H1 (cell line): Measurements from ENCODE around the gene GPBP1. TPM values are rescaled to one million over a fixed set of nuclear protein-coding genes. Genes with fewer than 3 reads are reported as not detected.

Source experiments
- CTCF ChIA-PET: fragments of 300-600 bp; sonication (Branson Sonifier 250); formaldehyde crosslinking; loops from one replicate; lab custom pipeline; 2021; ENCODE audit not compliant: partially characterized antibody; lab: Charles Lee
- POLR2A ChIA-PET: fragments of 300-600 bp; sonication (Branson Sonifier 250); formaldehyde crosslinking; loops from one replicate; lab custom pipeline; 2021; ENCODE audit warnings: inconsistent platforms; ENCODE audit not compliant: partially characterized antibody; lab: Charles Lee
- DNase-seq, 2 experiments: peaks; one replicate each; pipeline versions ENCODE4 v3.0.0 to v3.0.0-alpha.2; 2010 to 2022; ENCODE audit warnings: low spot score in 2 of 2, low read depth in 1 of 2, mixed read lengths in 1 of 2
- FAIRE-seq: peaks from 2 replicates; lab custom pipeline; 2011; peaks lifted over from hg19 to GRCh38; lab: Jason Lieb, UNC
- H2AFZ ChIP-seq: 2 replicates; pipeline ENCODE4 v1.8.1; 2012; ENCODE audit warnings: low read length, inconsistent platforms
- H2AK5ac ChIP-seq: 2 replicates; pipeline ENCODE4 v1.6.1; 2013; ENCODE audit warnings: low read depth, low read length
- H2BK120ac ChIP-seq: replicated peaks from 2 replicates; pipeline ENCODE3; 2013; ENCODE audit warnings: low read depth, low read length, inconsistent platforms
- H2BK12ac ChIP-seq: 2 replicates; pipeline ENCODE4 v1.6.1; 2013; ENCODE audit warnings: low read depth, low read length
- H2BK15ac ChIP-seq: 2 replicates; pipeline ENCODE4 v1.6.1; 2013; ENCODE audit warnings: low read length
- H2BK20ac ChIP-seq: 2 replicates; pipeline ENCODE4 v1.6.1; 2013; ENCODE audit warnings: low read length
- H2BK5ac ChIP-seq: 2 replicates; pipeline ENCODE4 v1.6.1; 2013; ENCODE audit warnings: low read depth, low read length
- H3K14ac ChIP-seq: 2 replicates; pipeline ENCODE4 v1.6.1; 2013; ENCODE audit warnings: inconsistent platforms; ENCODE audit not compliant: insufficient read length
- H3K18ac ChIP-seq: 2 replicates; pipeline ENCODE4 v1.6.1; 2013; ENCODE audit warnings: low read length; ENCODE audit errors: extremely low read depth
- H3K23ac ChIP-seq: 2 replicates; pipeline ENCODE4 v1.6.1; 2013; ENCODE audit warnings: inconsistent platforms; ENCODE audit not compliant: insufficient read length
- H3K23me2 ChIP-seq: 2 replicates; pipeline ENCODE4 v1.6.1; 2013; ENCODE audit warnings: low read depth, low read length
- H3K27ac ChIP-seq: 2 replicates; pipeline ENCODE4 v1.6.1; 2011; ENCODE audit warnings: low read depth, low read length, inconsistent platforms
- H3K27me3 ChIP-seq, 4 experiments: replicated peaks in 1 of 4; 1 replicate in 1 of 4; 2 replicates in 3 of 4; pipeline versions ENCODE4 v1.6.1 to v1.8.1; 2011 to 2013; ENCODE audit warnings: low read length in 3 of 4, mild to moderate bottlenecking in 3 of 4, inconsistent platforms in 2 of 4, mixed read lengths in 2 of 4, moderate library complexity in 1 of 4; ENCODE audit not compliant: control insufficient read depth in 3 of 4, insufficient read depth in 3 of 4; ENCODE audit errors: extremely low read depth in 1 of 4
- H3K36me3 ChIP-seq, 4 experiments: 2 replicates each; pipeline versions ENCODE4 v1.6.1 to v1.8.1; 2011 to 2013; ENCODE audit warnings: mild to moderate bottlenecking in 4 of 4, low read length in 3 of 4, moderate library complexity in 2 of 4, control low read depth in 1 of 4, inconsistent platforms in 1 of 4; ENCODE audit not compliant: insufficient read depth in 4 of 4, control insufficient read depth in 2 of 4
- H3K4ac ChIP-seq: replicated peaks from 2 replicates; pipeline ENCODE3; 2013; ENCODE audit warnings: low read length, low read depth, mixed read lengths, inconsistent platforms; ENCODE audit not compliant: insufficient read length
- H3K4me1 ChIP-seq, 4 experiments: replicated peaks in 1 of 4; 1 replicate in 1 of 4; 2 replicates in 3 of 4; pipeline versions ENCODE4 v1.6.1 to v1.8.1; 2011 to 2013; ENCODE audit warnings: low read length in 3 of 4, inconsistent platforms in 2 of 4, mixed read lengths in 1 of 4; ENCODE audit not compliant: insufficient read depth in 4 of 4, control insufficient read depth in 3 of 4
- H3K4me2 ChIP-seq, 2 experiments: 2 replicates each; pipeline versions ENCODE4 v1.6.1 to v1.8.1; 2011 to 2013; ENCODE audit warnings: low read depth in 2 of 2, low read length in 2 of 2, control low read depth in 1 of 2, inconsistent platforms in 1 of 2, mild to moderate bottlenecking in 1 of 2; ENCODE audit not compliant: insufficient read depth in 1 of 2
- H3K4me3 ChIP-seq, 4 experiments: fragments of 200-600, 300-600 bp in 1 of 4; sonication (generic), shearing (Covaris generic), sonication (Bioruptor Twin) in 1 of 4; 2 replicates each; pipeline versions ENCODE4 v1.5.1 to v1.8.1; 2011 to 2016; ENCODE audit warnings: low read length in 4 of 4, low read depth in 3 of 4, control low read depth in 2 of 4, inconsistent platforms in 2 of 4, mild to moderate bottlenecking in 2 of 4, mixed read lengths in 1 of 4, moderate library complexity in 1 of 4; ENCODE audit not compliant: insufficient read depth in 2 of 4; ENCODE audit errors: extremely low read depth in 1 of 4
- H3K56ac ChIP-seq: replicated peaks from 2 replicates; pipeline ENCODE3; 2013; ENCODE audit warnings: low read depth, mild to moderate bottlenecking, mixed read lengths, low read length, inconsistent platforms; ENCODE audit not compliant: insufficient read length
- H3K79me1 ChIP-seq: 2 replicates; pipeline ENCODE4 v1.6.1; 2013; ENCODE audit warnings: low read depth, low read length, control low read depth
- H3K79me2 ChIP-seq, 2 experiments: 2 replicates each; pipeline versions ENCODE4 v1.6.1 to v1.8.1; 2012 to 2013; ENCODE audit warnings: low read length in 2 of 2, mild to moderate bottlenecking in 2 of 2, inconsistent platforms in 1 of 2; ENCODE audit not compliant: insufficient read depth in 2 of 2, control insufficient read depth in 1 of 2
- H3K9ac ChIP-seq, 4 experiments: replicated peaks in 1 of 4; 1 replicate in 1 of 4; 2 replicates in 3 of 4; pipeline versions ENCODE4 v1.6.1 to v1.8.1; 2011 to 2013; ENCODE audit warnings: low read depth in 3 of 4, low read length in 3 of 4, control low read depth in 2 of 4, mild to moderate bottlenecking in 2 of 4, moderate library complexity in 2 of 4, inconsistent platforms in 1 of 4; ENCODE audit errors: extremely low read depth in 1 of 4
- H3K9me3 ChIP-seq, 2 experiments: 2 replicates each; pipeline versions ENCODE4 v1.6.1 to v1.8.1; 2012 to 2013; ENCODE audit warnings: mild to moderate bottlenecking in 2 of 2, moderate library complexity in 2 of 2, control low read depth in 1 of 2, inconsistent platforms in 1 of 2, low read depth in 1 of 2, low read length in 1 of 2, mixed read lengths in 1 of 2; ENCODE audit not compliant: insufficient read depth in 2 of 2
- H4K20me1 ChIP-seq, 2 experiments: replicated peaks in 1 of 2; 2 replicates each; pipeline versions ENCODE3 to v1.8.1; 2011 to 2013; ENCODE audit warnings: inconsistent platforms in 2 of 2, low read length in 2 of 2, mild to moderate bottlenecking in 1 of 2; ENCODE audit not compliant: insufficient read depth in 2 of 2, control insufficient read depth in 1 of 2
- H4K5ac ChIP-seq: 2 replicates; pipeline ENCODE4 v1.6.1; 2013; ENCODE audit warnings: low read length, low read depth, mixed read lengths, inconsistent platforms; ENCODE audit not compliant: insufficient read length
- H4K8ac ChIP-seq: 2 replicates; pipeline ENCODE4 v1.8.0; 2013; ENCODE audit warnings: mild to moderate bottlenecking, moderate library complexity, low read length, inconsistent platforms; ENCODE audit not compliant: insufficient read depth; ENCODE audit errors: extremely low read depth
- H4K91ac ChIP-seq: replicated peaks from 2 replicates; pipeline ENCODE3; 2013; ENCODE audit warnings: low read length, mixed read lengths, inconsistent platforms; ENCODE audit not compliant: insufficient read length
- ASH2L ChIP-seq: fragments of 200-600, 300-600 bp; sonication (generic); IDR thresholded peaks from one replicate; pipeline ENCODE4 v1.7.1; 2017; ENCODE audit warnings: low read length
- CREB1 ChIP-seq: IDR thresholded peaks from 2 replicates; pipeline ENCODE4 v1.6.1; 2012; ENCODE audit warnings: inconsistent platforms
- E2F6 ChIP-seq: IDR thresholded peaks from 2 replicates; pipeline ENCODE4 v1.6.1; 2012; ENCODE audit warnings: inconsistent platforms
- GABPA ChIP-seq: IDR thresholded peaks from 2 replicates; pipeline ENCODE4 v1.6.1; 2011; ENCODE audit warnings: mild to moderate bottlenecking, low read length, moderate library complexity, borderline replicate concordance; ENCODE audit not compliant: insufficient read depth
- HDAC2 ChIP-seq, 2 experiments: fragments of 300-600 bp in 1 of 2; sonication (generic) in 1 of 2; IDR thresholded peaks; 2 replicates each; pipeline ENCODE4 v1.6.1; 2011 to 2012; ENCODE audit warnings: low read depth in 2 of 2, low read length in 2 of 2, mild to moderate bottlenecking in 2 of 2, moderate library complexity in 2 of 2, borderline replicate concordance in 1 of 2, inconsistent platforms in 1 of 2
- JUN ChIP-seq: IDR thresholded peaks from 2 replicates; pipeline ENCODE4 v1.6.1; 2011; ENCODE audit warnings: low read depth, mild to moderate bottlenecking, improper control_type of control experiment, low read length
- MAFK ChIP-seq: IDR thresholded peaks from 2 replicates; pipeline ENCODE4 v1.6.1; 2012; ENCODE audit warnings: low read depth, mild to moderate bottlenecking, improper control_type of control experiment, low read length
- POLR2A ChIP-seq, 2 experiments: IDR thresholded peaks; 1 replicate in 1 of 2; 2 replicates in 1 of 2; pipeline ENCODE4 v1.6.1; 2011; ENCODE audit warnings: low read depth in 2 of 2, low read length in 2 of 2, mild to moderate bottlenecking in 2 of 2; ENCODE audit errors: control extremely low read depth in 1 of 2
- POLR2AphosphoS5 ChIP-seq: IDR thresholded peaks from 2 replicates; pipeline ENCODE4 v1.6.1; 2011; ENCODE audit warnings: low read depth, low read length
- SRF ChIP-seq: IDR thresholded peaks from 2 replicates; pipeline ENCODE4 v1.6.1; 2011; ENCODE audit warnings: mild to moderate bottlenecking, low read depth, low read length, moderate library complexity
- TAF7 ChIP-seq: optimal IDR thresholded peaks from 2 replicates; pipeline ENCODE3; 2011; ENCODE audit warnings: low read depth, mild to moderate bottlenecking, inconsistent platforms, low read length, moderate library complexity, borderline replicate concordance
- TBP ChIP-seq: IDR thresholded peaks from 2 replicates; pipeline ENCODE4 v1.6.1; 2011; ENCODE audit warnings: low read depth, low read length, improper control_type of control experiment
- polyA plus RNA-seq, 7 experiments: library from polyadenylated mRNA; depleted of rRNA in 3 of 7; stranded (reverse) in 5 of 7; unstranded in 2 of 7; fragments of >200 nt in 5 of 7; fragments of 200-250 nt in 2 of 7; gene quantifications; 1 replicate in 5 of 7; 2 replicates in 1 of 7; 4 replicates in 1 of 7; pipeline versions ENCODE4 v1.2.1 to v1.2.3, GENCODE V29; 2011 to 2013; ENCODE audit warnings: missing spikeins in 2 of 7, mixed read lengths in 2 of 7
- total RNA-seq: library from RNA; stranded (reverse); fragmentation: NEBNext Ultra II Directional; extraction: Animal tissue kit (Norgen Biotek cat#: 25700); gene quantifications from 2 replicates; pipeline ENCODE4 v1.2.1, GENCODE V29; 2021

The GPBP1 gene
- total and polyA plus RNA-seq, 2 of the 8 experiments (the other 6 are each of a cell fraction or from before 2014, with no cell fraction given) = 29.2 to 108 TPM

DNA sequence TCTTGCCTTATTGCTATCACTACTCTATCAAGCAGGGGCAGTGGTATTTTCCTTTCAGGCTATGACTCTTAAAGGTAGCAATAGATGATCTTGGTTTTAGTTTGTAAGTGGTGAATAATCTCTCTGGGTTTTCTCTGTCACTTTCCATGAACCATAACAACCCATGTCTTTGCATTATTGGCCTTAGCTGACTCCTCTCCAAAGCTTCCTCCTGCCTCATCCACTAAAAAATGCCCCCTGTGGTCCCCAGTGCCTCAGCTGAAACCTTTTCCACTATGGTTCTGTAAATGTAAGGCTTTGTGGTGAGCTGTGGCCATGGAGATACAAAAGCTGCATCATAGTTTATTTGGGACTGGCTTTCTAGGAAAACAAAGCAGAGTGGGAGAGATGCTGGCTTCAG is 128.8 kb downstream of the GPBP1 start:
- H3K4me3 ChIP-seq = no peak overlapping the region
- no peak overlapping the region for H4K91ac ChIP-seq
- H3K56ac ChIP-seq = no peak overlapping the region
- no peaks in the 10 kb centered on the region for H4K20me1 ChIP-seq
- no peaks in the 10 kb centered on the region for H3K36me3 ChIP-seq
- no peak overlapping the region for H3K27ac ChIP-seq
- H3K4me2 ChIP-seq = no peak overlapping the region
- no peak overlapping the region for H4K5ac ChIP-seq
- H2BK120ac ChIP-seq = no peak overlapping the region
- H2BK15ac ChIP-seq = no peak overlapping the region
- H2AFZ ChIP-seq = no peak overlapping the region
- no peaks in the 10 kb centered on the region for H3K4me1 ChIP-seq
- no peak overlapping the region for H3K23ac ChIP-seq
- no peak overlapping the region for H2AK5ac ChIP-seq
- H3K9me3 ChIP-seq = peaks cover 2 to 5% of the 10 kb centered on the region in 2 experiments; a peak in 2 of 4 replicates
- H3K4ac ChIP-seq = no peak overlapping the region
- H4K8ac ChIP-seq = no peak overlapping the region
- ChIA-PET CTCF (interaction anchor here (0.6 to 2.5 kb wide), 7 partner anchors 9 to 1160 kb away, joined by 3 to 14 read pairs (median 3); no protein-coding TSS in a partner anchor), POLR2A (no interaction called here)
- DNase-seq = no peak
- no peak overlapping the region for H2BK12ac ChIP-seq
- H3K79me2 ChIP-seq = no peaks in the 10 kb centered on the region
- TF ChIP-seq SRF (no peak), POLR2A (IDR thresholded peaks at IDR 0.05; ENCODE audit: control extremely low read depth in 1 of 2, low read depth in 2 of 2, low read length in 2 of 2) (no peak), HDAC2 (IDR thresholded peaks at IDR 0.05; ENCODE audit: borderline replicate concordance in 1 of 2, low read depth in 2 of 2, low read length in 2 of 2) (no peak), E2F6 (no peak), TAF7 (no peak), POLR2AphosphoS5 (no peak), MAFK (no peak), TBP (no peak), JUN (no peak), GABPA (no peak), CREB1 (no peak), ASH2L (no peak)
- H3K27me3 ChIP-seq = no peaks in the 10 kb centered on the region
- H2BK20ac ChIP-seq = no peak overlapping the region
- no peaks in the 10 kb centered on the region for H3K79me1 ChIP-seq
- no peak for FAIRE-seq
- H3K18ac ChIP-seq = no peak overlapping the region
- H3K23me2 ChIP-seq = no peaks in the 10 kb centered on the region
- H3K14ac ChIP-seq = no peak overlapping the region
- no peak overlapping the region for H3K9ac ChIP-seq
- no peak overlapping the region for H2BK5ac ChIP-seq
